Activated CD4-positive, CD25-positive, alpha-beta regulatory T cell (primary cell): Measurements from ENCODE around the gene DLST.

ENCODE experiments used
- DNase-seq, 4 experiments: peaks; one replicate each; lab custom pipeline; 2025; lab: John Stamatoyannopoulos, UW

Gene DLST

DNA sequence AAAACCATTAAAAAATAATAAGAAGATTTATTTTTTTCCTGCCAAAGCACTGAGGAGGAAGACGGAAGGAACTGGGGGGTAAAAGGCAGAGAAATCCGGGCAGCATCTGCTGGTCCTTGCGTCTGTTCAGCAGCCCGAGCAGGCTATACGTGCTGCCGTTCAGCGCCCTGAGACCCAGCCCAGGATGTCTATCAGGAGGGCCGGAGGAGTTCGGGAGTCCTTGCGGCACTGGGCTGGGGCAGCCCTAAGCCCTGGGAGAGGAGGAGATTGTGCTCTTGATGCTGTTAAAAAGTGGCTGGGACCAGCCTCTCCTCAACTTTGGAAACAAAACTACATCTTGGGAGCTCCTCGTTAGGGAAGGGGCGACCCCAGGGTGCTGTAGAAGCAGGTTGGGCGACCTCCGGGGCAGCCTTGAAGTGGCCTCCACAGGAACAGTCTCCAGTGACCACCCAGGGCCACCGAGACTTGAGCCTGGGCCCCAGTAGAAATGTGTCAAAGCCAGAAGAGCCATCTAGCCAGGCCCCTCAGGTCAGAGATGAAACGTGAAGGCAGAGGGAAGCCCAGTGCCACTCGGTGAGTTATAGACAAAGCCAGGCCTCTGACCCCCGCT, 59.3 kb downstream of the DLST start:
- DNase-seq = no peak

GRCh38 chr14:74941676-74942097, 60.0 kb downstream of the DLST start:
- peak in 2 of 4 experiments; percentile 12 to 28 for DNase-seq

DNA sequence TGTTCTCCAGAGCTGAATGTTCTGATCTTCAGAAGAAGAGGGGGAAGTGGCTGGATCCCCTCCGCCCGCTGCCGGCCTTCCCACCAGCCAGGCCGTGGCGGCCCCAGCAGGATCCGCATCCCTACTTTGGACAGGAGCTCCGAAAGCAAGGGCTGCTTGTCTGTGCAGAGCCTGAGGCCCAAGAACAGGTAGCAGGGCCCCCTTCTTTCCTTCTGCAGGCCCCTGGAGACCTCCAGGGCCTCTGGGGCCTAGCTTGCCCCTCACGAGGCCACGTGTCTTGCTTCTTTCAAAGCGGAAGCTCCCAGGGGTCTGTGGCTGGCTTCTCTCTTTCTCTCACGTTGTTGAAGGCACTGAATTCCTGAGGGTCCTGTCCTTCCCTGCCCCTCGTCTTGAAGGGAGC, 60.5 kb downstream of the DLST start:
- DNase-seq = no peak

- no peak for DNase-seq
These were observed 60.9 kb downstream of the DLST start for GRCh38 chr14:74942608-74943007.

GRCh38 chr14:74945261-74945851, 63.6 kb downstream of the DLST start:
- no peak for DNase-seq

- DNase-seq = peak; percentile 51 to 66 (median 56)
These were observed 64.3 kb downstream of the DLST start for GRCh38 chr14:74945852-74946658.

DNA sequence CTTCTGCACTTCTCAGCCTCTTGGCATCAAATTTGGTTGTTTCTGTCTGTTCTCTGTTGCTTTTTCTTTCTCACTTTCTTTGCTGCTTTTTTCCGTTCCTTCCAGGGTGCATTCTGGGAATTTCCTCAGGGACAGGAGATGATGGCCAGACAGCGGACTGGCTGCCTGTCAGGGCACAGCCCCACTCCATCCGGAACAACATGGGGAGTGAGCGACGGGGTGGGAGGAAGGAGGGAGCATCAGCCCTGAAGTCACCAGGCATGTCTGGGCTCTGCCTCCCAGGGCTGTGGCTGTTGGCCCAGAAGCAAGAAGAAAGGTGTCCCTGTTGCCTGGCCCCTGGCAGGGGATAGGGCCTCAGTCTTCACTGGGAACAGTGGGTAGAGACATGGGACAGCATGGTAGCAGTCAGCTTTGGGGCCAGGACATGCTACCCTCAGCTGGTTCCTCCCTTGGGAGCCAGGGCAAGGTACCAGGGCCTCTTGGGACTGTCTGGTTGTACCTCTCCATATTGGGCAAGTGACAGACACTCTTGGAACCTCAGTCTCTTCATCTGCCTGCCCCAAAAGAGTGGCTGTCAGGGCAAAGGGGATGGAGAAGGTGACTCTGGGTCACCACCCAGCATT, 65.1 kb downstream of the DLST start:
- no peak for DNase-seq

GRCh38 chr14:74947353-74948227, 65.9 kb downstream of the DLST start:
- DNase-seq = no peak

DNA sequence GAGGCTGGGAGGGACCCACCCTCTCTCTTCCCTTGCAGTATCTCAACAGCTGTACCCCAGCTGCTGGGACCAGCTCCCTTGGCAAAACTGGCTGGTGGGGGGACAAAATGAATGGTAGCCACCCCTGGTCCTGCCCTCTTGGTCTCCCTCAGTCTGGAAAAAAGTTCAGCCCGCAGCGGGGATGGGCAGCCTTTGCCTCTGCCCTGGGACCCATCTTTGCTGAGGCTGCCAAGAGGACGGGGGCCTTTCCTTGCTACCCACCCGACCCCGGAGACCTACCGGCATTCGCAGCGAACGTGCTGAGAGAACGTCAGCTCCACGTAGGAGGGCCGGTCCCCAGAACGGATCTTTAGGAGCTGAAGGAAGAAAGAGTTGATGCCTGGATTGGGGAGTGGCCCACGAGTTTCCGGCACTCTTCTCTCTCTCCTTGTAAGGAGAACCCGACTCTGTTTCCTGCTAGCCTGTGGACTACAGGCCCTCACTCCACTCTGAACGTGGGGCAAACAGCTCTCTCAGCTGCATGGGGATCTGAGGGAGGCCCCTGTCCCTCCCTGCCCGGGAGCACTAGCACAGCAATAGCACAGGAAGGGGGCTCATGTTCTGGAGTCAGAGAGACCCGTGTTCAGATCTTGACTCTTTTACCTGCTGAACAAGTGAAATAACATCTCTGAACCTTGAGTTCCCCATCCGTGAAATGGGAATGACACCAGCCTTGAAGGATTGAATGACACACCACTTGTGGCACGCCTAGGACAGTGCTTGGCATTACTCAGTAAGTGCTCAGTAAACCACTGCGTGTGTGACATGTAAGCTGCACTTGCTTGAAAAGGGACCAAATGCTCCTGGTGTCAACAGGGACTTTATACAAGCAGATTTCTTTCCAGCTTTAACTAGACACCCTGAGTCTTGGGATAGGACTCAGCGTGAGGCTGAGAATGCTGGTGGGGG, 66.8 kb downstream of the DLST start:
- DNase-seq = no peak

GRCh38 chr14:74949191-74949601, 67.5 kb downstream of the DLST start:
- DNase-seq = no peak

GRCh38 chr14:74949859-74950573, 68.3 kb downstream of the DLST start:
- no peak for DNase-seq

- DNase-seq = no peak
These were observed 69.2 kb downstream of the DLST start for GRCh38 chr14:74950795-74951442.

DNA sequence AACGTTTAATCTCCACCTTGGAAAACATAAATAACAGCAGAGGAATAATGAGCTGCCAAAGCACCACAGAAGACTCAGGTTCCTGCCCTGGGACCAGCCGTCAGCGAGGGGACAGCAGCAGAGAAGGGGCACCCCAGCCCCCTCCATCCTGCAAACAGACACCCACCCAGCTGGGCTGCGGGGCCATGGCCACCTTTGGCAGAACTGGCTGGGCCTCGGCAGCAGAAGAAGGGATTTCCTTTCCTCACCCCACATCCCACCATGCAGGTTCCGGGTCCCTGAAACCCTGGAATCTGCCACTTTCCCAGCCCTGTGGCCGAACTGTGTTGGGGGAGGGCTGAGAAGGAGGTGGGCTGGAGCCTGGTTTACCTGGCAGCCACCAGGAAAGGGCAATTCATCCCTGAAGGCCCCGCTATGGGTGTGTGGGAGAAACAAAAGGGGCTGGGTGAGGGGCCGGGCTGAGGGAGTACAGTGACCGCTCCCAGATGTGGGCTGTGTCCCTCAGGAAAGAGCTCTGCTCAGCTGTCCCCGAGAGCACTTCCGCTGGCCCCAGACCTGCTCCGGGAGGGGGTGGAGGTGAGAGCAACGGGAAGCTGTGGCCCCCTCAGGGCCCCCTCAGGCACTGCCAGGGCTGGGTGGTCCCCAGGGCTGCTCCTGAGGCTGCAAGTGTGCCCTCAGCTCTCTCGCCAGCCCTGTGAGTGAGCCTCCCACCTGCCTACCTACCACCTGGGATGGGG, 69.9 kb downstream of the DLST start:
- no peak for DNase-seq

DNA sequence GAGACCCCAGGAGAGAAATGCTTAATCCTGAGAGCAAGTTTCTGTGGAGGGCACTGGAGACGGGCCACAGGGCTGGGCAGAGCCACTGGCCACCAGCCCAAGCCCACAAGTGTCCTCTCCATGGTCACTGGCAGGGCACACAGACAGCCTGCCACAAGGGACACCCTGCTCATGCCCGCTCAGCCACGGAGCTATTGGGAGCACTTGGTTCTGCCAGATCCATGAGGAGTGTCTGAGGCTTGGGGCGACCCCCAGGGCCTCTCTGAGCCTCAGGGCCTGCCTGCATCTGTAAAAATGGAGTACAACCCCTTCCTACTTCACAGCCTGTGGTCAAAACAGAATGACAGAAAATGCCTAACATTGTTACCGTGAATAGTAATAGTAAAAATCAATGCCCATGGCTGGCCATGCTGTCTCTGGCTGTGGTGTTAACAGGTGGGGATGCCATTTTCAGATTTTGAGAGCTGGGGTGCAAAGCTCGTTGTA, 70.5 kb downstream of the DLST start:
- DNase-seq = no peak

DNA sequence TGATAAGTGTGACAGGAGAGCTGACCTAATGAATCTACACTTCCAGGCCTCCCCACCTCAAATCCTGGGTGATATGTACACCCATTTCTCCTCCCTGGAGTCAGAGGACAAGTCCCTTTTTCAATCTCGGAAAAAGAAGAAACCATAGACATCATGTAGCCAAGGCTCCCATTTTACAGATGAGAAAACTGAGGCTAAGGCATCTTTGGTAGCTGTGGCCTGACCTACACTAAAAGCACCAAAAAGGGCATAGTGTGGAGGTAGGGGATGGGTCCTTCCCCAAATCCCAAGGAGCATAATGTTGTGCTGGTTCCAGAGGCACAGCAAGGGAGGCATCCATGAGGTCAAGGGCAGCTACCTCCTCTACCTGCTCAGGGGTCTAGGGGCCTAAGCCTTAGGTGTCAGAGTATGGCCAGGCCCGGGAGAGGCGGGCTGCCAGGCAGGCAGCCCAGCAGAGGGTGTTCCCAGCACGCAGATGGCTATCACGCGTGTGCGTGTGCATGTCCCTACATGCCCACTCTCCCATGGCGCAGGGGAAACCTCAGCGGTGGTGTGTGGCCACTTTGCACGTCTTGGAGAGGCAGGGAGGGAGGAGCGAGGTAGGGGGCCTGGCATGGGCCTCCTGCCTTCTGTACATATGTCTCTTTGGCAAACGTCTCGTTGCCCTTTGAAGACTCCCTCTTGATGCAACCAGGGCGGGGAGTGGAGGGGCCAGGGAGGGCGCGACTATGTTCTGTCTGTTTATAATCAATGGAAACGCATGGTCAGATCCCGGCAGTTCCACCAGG, 71.2 kb downstream of the DLST start:
- DNase-seq = no peak
